MM.1S (cell line): Measurements from ENCODE around the gene WDR82.

Experiments used
- DNase-seq: peaks from one replicate; pipeline ENCODE4 v3.0.0-alpha.2; 2015
- H2AFZ ChIP-seq: fragments of 300-600 bp; sonication (generic); 2 replicates; pipeline ENCODE4 v1.6.0; 2016; ENCODE audit warnings: antibody characterized with exemption, low read length
- H3F3A ChIP-seq: fragments of 300-600 bp; sonication (generic); 2 replicates; pipeline ENCODE4 v1.6.1; 2016; ENCODE audit warnings: mild to moderate bottlenecking, antibody characterized with exemption, low read length, moderate library complexity, mixed read lengths; ENCODE audit not compliant: insufficient read depth
- H3K27ac ChIP-seq: fragments of 300-600 bp; sonication (generic); 2 replicates; pipeline ENCODE4 v1.5.1; 2016; ENCODE audit warnings: mild to moderate bottlenecking, low read length
- H3K27me3 ChIP-seq: fragments of 300-600 bp; sonication (generic); replicated peaks from 2 replicates; pipeline ENCODE4 v1.6.0; 2016; ENCODE audit warnings: low read length; ENCODE audit not compliant: insufficient read depth
- H3K36me3 ChIP-seq: fragments of 300-600 bp; sonication (generic); replicated peaks from 2 replicates; pipeline ENCODE4 v1.6.1; 2016; ENCODE audit warnings: mild to moderate bottlenecking, low read length, mixed read lengths; ENCODE audit not compliant: insufficient read depth
- H3K4me1 ChIP-seq: fragments of 300-600 bp; sonication (generic); 2 replicates; pipeline ENCODE4 v1.6.1; 2016; ENCODE audit warnings: low read length, mixed read lengths
- H3K4me2 ChIP-seq: fragments of 300-600 bp; sonication (generic); 2 replicates; pipeline ENCODE4 v1.6.0; 2016; ENCODE audit warnings: low read depth, low read length
- H3K4me3 ChIP-seq: fragments of 300-600 bp; sonication (generic); 2 replicates; pipeline ENCODE4 v1.5.1; 2016; ENCODE audit warnings: low read length, mixed read lengths
- H3K79me2 ChIP-seq: fragments of 300-600 bp; sonication (generic); 2 replicates; pipeline ENCODE4 v1.6.1; 2016; ENCODE audit warnings: mixed run types, low read length, mixed read lengths
- H3K9ac ChIP-seq: fragments of 300-600 bp; sonication (generic); 2 replicates; pipeline ENCODE4 v1.6.1; 2016; ENCODE audit warnings: low read length, mixed read lengths
- H3K9me2 ChIP-seq: fragments of 300-600 bp; sonication (generic); replicated peaks from 2 replicates; pipeline ENCODE4 v1.6.1; 2016; ENCODE audit warnings: mild to moderate bottlenecking, low read length, mixed read lengths; ENCODE audit not compliant: insufficient read depth
- H3K9me3 ChIP-seq: fragments of 300-600 bp; sonication (generic); replicated peaks from 2 replicates; pipeline ENCODE4 v1.6.1; 2016; ENCODE audit warnings: mild to moderate bottlenecking, low read length, mixed read lengths; ENCODE audit not compliant: insufficient read depth
- H4K20me1 ChIP-seq: fragments of 300-600 bp; sonication (generic); 2 replicates; pipeline ENCODE4 v1.6.1; 2016; ENCODE audit warnings: mild to moderate bottlenecking, low read length, moderate library complexity, mixed read lengths; ENCODE audit not compliant: insufficient read depth
- CTCF ChIP-seq: fragments of 300-600 bp; sonication (generic); IDR thresholded peaks from 2 replicates; pipeline ENCODE4 v1.5.1; 2016; ENCODE audit warnings: antibody characterized with exemption, low read length, mixed read lengths
- EZH2 ChIP-seq: fragments of 300-600 bp; sonication (generic); optimal IDR thresholded peaks from 2 replicates; pipeline ENCODE3; 2017; ENCODE audit warnings: low read depth, mild to moderate bottlenecking, antibody characterized with exemption, low read length, mixed read lengths
- EZH2phosphoT487 ChIP-seq: fragments of 300-600 bp; sonication (generic); IDR thresholded peaks from 2 replicates; pipeline ENCODE4 v1.6.1; 2018; ENCODE audit warnings: antibody characterized with exemption, low read length

WDR82 gene

DNA sequence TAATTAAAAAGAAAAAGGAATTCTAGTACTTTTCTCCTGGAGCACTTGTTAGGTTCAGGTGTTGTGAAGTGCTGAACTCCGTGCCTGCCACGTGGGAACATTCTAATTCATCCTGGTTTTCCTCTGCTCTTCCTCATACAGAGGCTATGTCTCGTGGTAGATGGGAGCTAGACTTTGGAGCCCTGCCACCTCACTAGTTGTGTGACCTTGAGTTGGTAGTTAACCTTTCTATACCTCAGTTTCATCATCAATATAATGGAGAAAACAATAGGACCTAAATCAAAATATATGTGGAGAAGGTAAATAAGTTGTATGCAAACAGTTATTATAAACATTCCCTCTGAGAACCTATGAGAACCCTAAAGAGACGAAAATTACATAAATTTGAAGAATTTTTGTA lies 69.9 kb downstream of the WDR82 start:
- Histone ChIP-seq H3K27ac (no peak overlapping the region), H2AFZ (no peak overlapping the region), H3K9ac (no peak overlapping the region), H3F3A (no peaks in the 10 kb centered on the region), H3K9me3 (no peaks in the 10 kb centered on the region), H3K9me2 (no peaks in the 10 kb centered on the region), H3K79me2 (no peaks in the 10 kb centered on the region), H3K4me2 (no peak overlapping the region), H3K36me3 (peaks cover 4% of the 10 kb centered on the region; the same call in 1 of the 2 replicates), H3K27me3 (no peaks in the 10 kb centered on the region), H3K4me3 (no peak overlapping the region), H3K4me1 (no peaks in the 10 kb centered on the region), H4K20me1 (no peaks in the 10 kb centered on the region)
- DNase-seq, result no peak
- TF ChIP-seq EZH2 (no peak), CTCF (no peak), EZH2phosphoT487 (no peak)

GRCh38 chr3:52205727-52206372 lies 72.6 kb downstream of the WDR82 start:
- Histone ChIP-seq H3F3A (no peaks in the 10 kb centered on the region), H3K79me2 (no peaks in the 10 kb centered on the region)

More at GRCh38 chr3:52205727-52206372, 72.6 kb downstream of the WDR82 start:
- H2AFZ ChIP-seq, result no peak overlapping the region
- no peak for TF ChIP-seq CTCF
- TF ChIP-seq EZH2, result no peak
- no peak for TF ChIP-seq EZH2phosphoT487
- no peaks in the 10 kb centered on the region for H3K27me3 ChIP-seq
- H3K9me2 ChIP-seq, result no peaks in the 10 kb centered on the region
- no peak overlapping the region for H3K4me2 ChIP-seq
- H3K9ac ChIP-seq, result no peak overlapping the region
- DNase-seq, result no peak
- H3K9me3 ChIP-seq, result no peaks in the 10 kb centered on the region
- H3K4me1 ChIP-seq, result no peaks in the 10 kb centered on the region
- no peak overlapping the region for H3K27ac ChIP-seq
- H3K4me3 ChIP-seq, result no peak overlapping the region
- H3K36me3 ChIP-seq, result peaks cover 4% of the 10 kb centered on the region; the same call in 1 of the 2 replicates
- no peaks in the 10 kb centered on the region for H4K20me1 ChIP-seq
